Epidermal melanocyte (primary cell): ENCODE results near the gene DCAF11.

Experiments
- DNase-seq: peaks from one replicate; pipeline ENCODE4 v3.0.0; 2011; ENCODE audit warnings: low spot score; ENCODE audit not compliant: insufficient read length

The DCAF11 gene

GRCh38 chr14:24078146-24078545 lies 36.4 kb upstream of the DCAF11 start:
- no peak for DNase-seq

GRCh38 chr14:24079491-24080141 lies 35.0 kb upstream of the DCAF11 start:
- no peak for DNase-seq

- DNase-seq, result no peak
Observed at GRCh38 chr14:24080142-24080530, 34.4 kb upstream of the DCAF11 start.

- DNase-seq, result no peak
Observed at GRCh38 chr14:24080888-24081738, 33.5 kb upstream of the DCAF11 start.

- no peak for DNase-seq
Observed at GRCh38 chr14:24081739-24082211, 32.8 kb upstream of the DCAF11 start.

GRCh38 chr14:24082411-24083080 lies 32.0 kb upstream of the DCAF11 start:
- DNase-seq, result no peak

- no peak for DNase-seq
Observed at GRCh38 chr14:24083462-24083861, 31.1 kb upstream of the DCAF11 start.

- no peak for DNase-seq
Observed at GRCh38 chr14:24084440-24084839, 30.1 kb upstream of the DCAF11 start.

- no peak for DNase-seq
Observed at GRCh38 chr14:24085215-24085614, 29.4 kb upstream of the DCAF11 start.

GRCh38 chr14:24086193-24086955 lies 28.2 kb upstream of the DCAF11 start:
- DNase-seq, result no peak

- no peak for DNase-seq
Observed at GRCh38 chr14:24087004-24087403, 27.6 kb upstream of the DCAF11 start.

- no peak for DNase-seq
Observed at GRCh38 chr14:24088095-24088494, 26.5 kb upstream of the DCAF11 start.

GRCh38 chr14:24089890-24090289 lies 24.7 kb upstream of the DCAF11 start:
- no peak for DNase-seq

GRCh38 chr14:24092110-24092504 lies 22.5 kb upstream of the DCAF11 start:
- no peak for DNase-seq

- DNase-seq, result no peak
Observed at GRCh38 chr14:24092505-24093206, 21.9 kb upstream of the DCAF11 start.

GRCh38 chr14:24093207-24093900 lies 21.2 kb upstream of the DCAF11 start:
- DNase-seq, result no peak

GRCh38 chr14:24093901-24094840 lies 20.4 kb upstream of the DCAF11 start, which contains the start of gene PCK2:
Gene PCK2 (plus strand): TSS chr14:24094311. CDS start chr14:24094406, 95 bp downstream.
- DNase-seq, result peak; percentile 91

GRCh38 chr14:24094841-24095270 lies 19.7 kb upstream of the DCAF11 start:
- no peak for DNase-seq
